CD14-positive monocyte (primary cell): Measurements from ENCODE around the gene TERB1. TPM values are rescaled to one million over a fixed set of nuclear protein-coding genes. Genes with fewer than 3 reads are reported as not detected.

Experiments
- DNase-seq, 3 donors: peaks; one replicate each; pipeline ENCODE4 v3.0.0-alpha.2; 2011 to 2022
- H2AFZ ChIP-seq: 2 replicates; pipeline ENCODE4 v1.6.0; 2012; ENCODE audit warnings: mild to moderate bottlenecking, low read depth, low read length, inconsistent platforms; ENCODE audit not compliant: insufficient read depth, poor library complexity, severe bottlenecking
- H3K27ac ChIP-seq, 2 donors: 1 replicate in 1 of 2; 2 replicates in 1 of 2; pipeline ENCODE4 v1.5.1; 2012 to 2013; ENCODE audit warnings: low read length in 2 of 2, control low read depth in 1 of 2, inconsistent platforms in 1 of 2, low read depth in 1 of 2, mild to moderate bottlenecking in 1 of 2
- H3K27me3 ChIP-seq, 2 donors: one replicate each; pipeline versions ENCODE4 v1.6.0 to v1.6.1; 2011 to 2013; ENCODE audit warnings: low read length in 2 of 2; ENCODE audit not compliant: control insufficient read depth in 2 of 2, insufficient read depth in 2 of 2
- H3K36me3 ChIP-seq, 2 donors: replicated peaks in 1 of 2; 1 replicate in 1 of 2; 2 replicates in 1 of 2; pipeline versions ENCODE4 v1.5.1 to v1.6.1; 2012 to 2013; ENCODE audit warnings: low read length in 2 of 2, control low read depth in 1 of 2, inconsistent platforms in 1 of 2, mild to moderate bottlenecking in 1 of 2; ENCODE audit not compliant: insufficient read depth in 2 of 2, control insufficient read depth in 1 of 2
- H3K4me1 ChIP-seq, 2 donors: 1 replicate in 1 of 2; 2 replicates in 1 of 2; pipeline versions ENCODE4 v1.5.1 to v1.6.1; 2012 to 2013; ENCODE audit warnings: low read length in 2 of 2, control low read depth in 1 of 2, inconsistent platforms in 1 of 2, mild to moderate bottlenecking in 1 of 2, moderate library complexity in 1 of 2; ENCODE audit not compliant: insufficient read depth in 2 of 2, control insufficient read depth in 1 of 2
- H3K4me2 ChIP-seq: replicated peaks from 2 replicates; pipeline ENCODE3; 2012; ENCODE audit warnings: low read length, moderate library complexity, mild to moderate bottlenecking; ENCODE audit not compliant: poor library complexity, severe bottlenecking; ENCODE audit errors: extremely low read depth
- H3K4me3 ChIP-seq, 3 experiments: fragments of 200-600 bp in 1 of 3; sonication (generic) in 1 of 3; replicated peaks in 1 of 3; 1 replicate in 2 of 3; 2 replicates in 1 of 3; pipeline ENCODE4 v1.5.1; 2011 to 2013; ENCODE audit warnings: low read length in 3 of 3, mild to moderate bottlenecking in 3 of 3, control low read depth in 2 of 3, low read depth in 2 of 3, inconsistent platforms in 1 of 3, moderate library complexity in 1 of 3
- H3K79me2 ChIP-seq: 2 replicates; pipeline ENCODE4 v1.6.0; 2012; ENCODE audit warnings: mild to moderate bottlenecking, control low read depth, inconsistent platforms, low read length, moderate library complexity; ENCODE audit not compliant: insufficient read depth
- H3K9ac ChIP-seq: 2 replicates; pipeline ENCODE4 v1.6.0; 2017; ENCODE audit warnings: low read length, mild to moderate bottlenecking; ENCODE audit not compliant: insufficient read depth, poor library complexity, severe bottlenecking
- H3K9me3 ChIP-seq, 2 donors: replicated peaks in 1 of 2; 1 replicate in 1 of 2; 2 replicates in 1 of 2; pipeline versions ENCODE4 v1.5.1 to v1.6.1; 2012 to 2013; ENCODE audit warnings: low read length in 2 of 2, control low read depth in 1 of 2; ENCODE audit not compliant: control insufficient read depth in 1 of 2, insufficient read depth in 1 of 2
- H4K20me1 ChIP-seq: 2 replicates; pipeline ENCODE4 v1.6.0; 2012; ENCODE audit warnings: mild to moderate bottlenecking, low read length, control low read depth, moderate library complexity; ENCODE audit not compliant: insufficient read depth
- H3K27ac Mint-ChIP-seq, 7 donors: one replicate each; pipeline ENCODE4 v1.8.0; 2020; ENCODE audit warnings: mild to moderate bottlenecking in 7 of 7, mixed read lengths in 7 of 7, moderate library complexity in 6 of 7, inconsistent platforms in 2 of 7
- H3K27me3 Mint-ChIP-seq, 3 donors: one replicate each; pipeline ENCODE4 v1.8.0; 2021 to 2022; ENCODE audit warnings: low read depth in 3 of 3, mild to moderate bottlenecking in 3 of 3, mixed read lengths in 3 of 3, moderate library complexity in 3 of 3, inconsistent platforms in 1 of 3
- H3K36me3 Mint-ChIP-seq, 2 donors: one replicate each; pipeline ENCODE4 v1.8.0; 2020; ENCODE audit warnings: mixed read lengths in 2 of 2, inconsistent platforms in 1 of 2, mild to moderate bottlenecking in 1 of 2
- H3K4me1 Mint-ChIP-seq: one replicate; pipeline ENCODE4 v1.8.0; 2020; ENCODE audit warnings: mild to moderate bottlenecking, mixed read lengths
- H3K4me3 Mint-ChIP-seq, 2 donors: one replicate each; pipeline ENCODE4 v1.8.0; 2020; ENCODE audit warnings: mild to moderate bottlenecking in 2 of 2, mixed read lengths in 2 of 2, moderate library complexity in 1 of 2
- H3K9me3 Mint-ChIP-seq, 7 donors: one replicate each; pipeline ENCODE4 v1.8.0; 2020 to 2022; ENCODE audit warnings: mixed read lengths in 7 of 7, mild to moderate bottlenecking in 6 of 7, moderate library complexity in 6 of 7, inconsistent platforms in 2 of 7
- WGBS: methylation state at CpG from one replicate; pipeline ENCODE4 v1.1.5; 2013; ENCODE audit warnings: missing lambda C conversion rate; ENCODE audit not compliant: insufficient coverage; 5-methylcytosine and 5-hydroxymethylcytosine counted together
- intact Hi-C, 2 donors: fragments of 100-400 bp; cut with micrococcal nuclease; formaldehyde crosslinking; loops; one replicate each; pipeline versions ENCODE4 v1.15.0 to v1.15.1; 2023
- polyA plus RNA-seq, 3 donors: library from polyadenylated mRNA; depleted of rRNA in 1 of 3; unstranded in 2 of 3; stranded (reverse) in 1 of 3; fragments of 300-500 nt in 2 of 3; fragments of >200 nt in 1 of 3; fragmentation: Illumina TruSeq in 2 of 3; gene quantifications; 1 replicate in 2 of 3; 2 replicates in 1 of 3; pipeline ENCODE4 v1.2.3, GENCODE V29; 2012 to 2021
- TF ChIP-seq, protein P1 (sequence below): fragments of 200-600 bp; IDR thresholded peaks from one replicate; pipeline ENCODE4 v1.8.0; 2022; ENCODE audit warnings: antibody characterized with exemption, mild to moderate bottlenecking

Gene TERB1
- polyA plus RNA-seq, 3 donors = not detected

DNA sequence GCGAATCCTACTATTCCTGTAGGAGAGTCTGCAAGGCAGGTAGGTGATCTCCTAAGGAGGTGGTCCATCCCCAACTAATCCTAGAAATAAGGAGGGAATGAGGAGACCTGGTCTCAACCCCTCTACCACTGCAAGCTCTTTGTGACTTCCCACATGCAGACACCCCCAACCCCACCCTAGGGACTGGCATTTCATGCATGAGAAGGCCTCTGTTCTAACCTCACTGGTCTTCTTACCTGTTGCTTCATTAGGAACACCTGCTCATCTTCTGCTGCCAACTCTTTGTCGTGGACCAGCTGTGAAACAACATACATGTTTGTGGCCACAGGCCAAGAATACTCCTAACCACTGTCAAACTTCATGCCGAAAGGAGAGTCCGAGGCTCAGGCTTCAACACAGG is 72.6 kb downstream of the TERB1 start:
- Mint-ChIP-seq H3K36me3 (peaks cover 83 to 94% of the 10 kb centered on the region in 2 donors), H3K27ac (peak overlapping the region in 6 of 7 donors; percentile 1 to 85 (median 59)), H3K4me3 (no peak overlapping the region), H3K4me1 (peaks cover 11% of the 10 kb centered on the region), H3K9me3 (no peaks in the 10 kb centered on the region), H3K27me3 (peaks cover 0 to 2% (median 0%) of the 10 kb centered on the region in 3 donors)
- no peak overlapping the region for H2AFZ ChIP-seq
- H3K9ac ChIP-seq = no peak overlapping the region
- peaks cover 4% of the 10 kb centered on the region in 2 donors for H3K4me1 ChIP-seq
- TF ChIP-seq, protein P1, sequence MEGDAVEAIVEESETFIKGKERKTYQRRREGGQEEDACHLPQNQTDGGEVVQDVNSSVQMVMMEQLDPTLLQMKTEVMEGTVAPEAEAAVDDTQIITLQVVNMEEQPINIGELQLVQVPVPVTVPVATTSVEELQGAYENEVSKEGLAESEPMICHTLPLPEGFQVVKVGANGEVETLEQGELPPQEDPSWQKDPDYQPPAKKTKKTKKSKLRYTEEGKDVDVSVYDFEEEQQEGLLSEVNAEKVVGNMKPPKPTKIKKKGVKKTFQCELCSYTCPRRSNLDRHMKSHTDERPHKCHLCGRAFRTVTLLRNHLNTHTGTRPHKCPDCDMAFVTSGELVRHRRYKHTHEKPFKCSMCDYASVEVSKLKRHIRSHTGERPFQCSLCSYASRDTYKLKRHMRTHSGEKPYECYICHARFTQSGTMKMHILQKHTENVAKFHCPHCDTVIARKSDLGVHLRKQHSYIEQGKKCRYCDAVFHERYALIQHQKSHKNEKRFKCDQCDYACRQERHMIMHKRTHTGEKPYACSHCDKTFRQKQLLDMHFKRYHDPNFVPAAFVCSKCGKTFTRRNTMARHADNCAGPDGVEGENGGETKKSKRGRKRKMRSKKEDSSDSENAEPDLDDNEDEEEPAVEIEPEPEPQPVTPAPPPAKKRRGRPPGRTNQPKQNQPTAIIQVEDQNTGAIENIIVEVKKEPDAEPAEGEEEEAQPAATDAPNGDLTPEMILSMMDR = no peak
- peaks cover 5% of the 10 kb centered on the region for H3K79me2 ChIP-seq
- peaks cover 54% of the 10 kb centered on the region for H4K20me1 ChIP-seq
- DNase-seq = no peak
- H3K36me3 ChIP-seq = peaks cover 86 to 95% of the 10 kb centered on the region in 2 donors
- no peak overlapping the region for H3K4me2 ChIP-seq
- H3K27ac ChIP-seq = peak overlapping the region in 1 of 2 donors; percentile 51
- H3K9me3 ChIP-seq = no peaks in the 10 kb centered on the region
- WGBS = 81% methylated on average over 3 of the region's 4 CpGs
- intact Hi-C loops = loop anchor here (10.0 kb wide), 1 partner anchor 136 kb away; no protein-coding TSS in a partner anchor
- no peak overlapping the region for H3K4me3 ChIP-seq
- H3K27me3 ChIP-seq = no peaks in the 10 kb centered on the region

DNA sequence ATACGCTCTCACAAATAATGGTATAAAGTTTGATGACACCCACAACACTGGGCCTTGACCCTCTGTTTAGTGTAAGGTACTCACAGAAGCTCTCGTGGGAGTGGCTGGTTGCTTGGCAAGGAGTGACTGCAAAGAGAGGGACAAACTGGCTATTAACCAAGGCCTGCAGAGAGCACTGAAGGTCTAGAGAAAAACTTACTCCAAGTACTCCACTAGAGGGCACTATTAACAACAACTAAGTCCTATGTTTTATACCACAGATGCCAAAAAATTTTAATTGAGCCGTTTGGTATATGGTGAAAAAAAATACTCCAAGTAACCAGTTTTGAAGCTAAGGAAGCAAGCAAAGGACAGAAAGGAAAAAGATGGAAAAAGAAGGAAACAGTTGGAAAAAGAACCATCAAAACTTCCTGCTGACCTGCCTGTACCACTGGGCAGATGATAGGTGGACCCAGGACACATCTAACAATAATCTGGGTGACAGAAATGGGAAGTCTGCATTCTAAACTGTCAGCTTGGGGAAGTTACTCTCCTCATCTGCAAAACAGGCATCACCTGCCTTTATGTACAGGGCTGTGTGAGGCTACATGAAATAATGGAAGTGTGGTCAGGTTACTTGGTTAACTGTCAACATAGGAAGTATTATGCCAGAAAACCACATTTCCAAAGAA is 73.1 kb downstream of the TERB1 start:
- Mint-ChIP-seq H3K27ac (peak overlapping the region; percentile 2 to 51 (median 30)), H3K9me3 (no peaks in the 10 kb centered on the region), H3K4me1 (peaks cover 11% of the 10 kb centered on the region), H3K4me3 (no peak overlapping the region), H3K36me3 (peaks cover 83 to 94% of the 10 kb centered on the region in 2 donors), H3K27me3 (no peaks in the 10 kb centered on the region)
- peaks cover 5% of the 10 kb centered on the region for H3K79me2 ChIP-seq
- TF ChIP-seq, protein P1 = peak; percentile 76
- peaks cover 54% of the 10 kb centered on the region for H4K20me1 ChIP-seq
- intact Hi-C loops = loop anchor here (10.0 kb wide), 1 partner anchor 137 kb away; no protein-coding TSS in a partner anchor
- no peak overlapping the region for H3K4me3 ChIP-seq
- H3K9ac ChIP-seq = no peak overlapping the region
- peak; percentile 41 to 75 (median 52) for DNase-seq
- H2AFZ ChIP-seq = no peak overlapping the region
- H3K27me3 ChIP-seq = no peaks in the 10 kb centered on the region
- WGBS = no CpG with 5 or more reads among the region's 3 CpGs
- H3K4me1 ChIP-seq = peaks cover 4% of the 10 kb centered on the region in 2 donors
- peak overlapping the region in 1 of 2 donors; percentile 51 for H3K27ac ChIP-seq
- H3K36me3 ChIP-seq = peaks cover 86 to 95% of the 10 kb centered on the region in 2 donors
- no peak overlapping the region for H3K4me2 ChIP-seq
- no peaks in the 10 kb centered on the region for H3K9me3 ChIP-seq
